HG02642 (cell line): ENCODE results near the gene ARHGAP11B.
"Not testable (repeated sequence)": the region's sequence is repeated elsewhere in the genome, so short reads cannot be mapped to it uniquely, and the experiment has no call there.

Experiments used
- ATAC-seq: cut with Tn5 transposase; IDR thresholded peaks from one replicate; pipeline ENCODE4 v1.9.1; 2021; ENCODE audit warnings: mild to moderate bottlenecking; ENCODE audit not compliant: unreplicated experiment, poor library complexity

ARHGAP11B gene

DNA sequence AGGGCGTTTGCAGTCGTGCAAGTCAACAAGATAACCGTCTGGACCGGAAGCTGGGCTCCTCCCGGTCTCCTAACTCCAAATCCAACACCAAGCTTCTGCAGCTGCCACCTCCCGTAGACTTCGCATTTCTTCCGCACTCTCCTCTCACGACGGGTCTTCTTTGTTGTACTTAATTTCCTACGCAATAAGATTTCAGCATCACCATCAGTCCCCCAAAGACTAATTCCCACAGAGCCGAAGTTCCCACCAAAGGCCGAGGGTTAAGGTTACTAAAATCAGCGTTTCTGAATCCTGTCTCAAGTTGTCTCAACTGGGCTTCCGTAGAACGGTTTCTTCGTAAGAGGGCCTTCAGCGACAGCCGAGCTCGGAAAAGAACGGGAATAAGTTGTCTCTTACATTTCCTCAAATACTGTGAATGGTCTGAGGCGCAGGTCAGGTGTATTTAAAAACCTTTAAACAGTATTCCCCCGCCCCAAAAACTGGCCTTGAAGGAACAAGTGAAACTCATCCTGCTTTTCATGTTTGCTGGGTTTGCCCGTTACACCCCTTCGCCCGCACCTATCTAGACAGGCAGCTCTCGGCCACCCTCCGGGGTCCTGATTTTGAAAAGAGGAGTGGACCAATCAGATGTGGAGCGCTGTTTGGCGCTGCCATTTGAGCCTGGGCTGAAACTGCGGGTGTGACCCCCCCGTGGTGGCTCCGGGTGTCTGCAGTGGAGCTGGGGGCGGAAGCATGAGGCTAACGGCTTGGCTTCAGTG is at the start of gene ARHGAP11B:
Gene ARHGAP11B (plus strand): TSS at position 693 of the 758 bp plus-strand sequence.
- peak; percentile 96 for ATAC-seq

- not testable (repeated sequence) for ATAC-seq
Measured at GRCh38 chr15:30579394-30579970, 46.4 kb upstream of the ARHGAP11B start.

- not testable (repeated sequence) for ATAC-seq
Measured at GRCh38 chr15:30580716-30581115, 45.2 kb upstream of the ARHGAP11B start.

GRCh38 chr15:30598953-30599352 is 27.0 kb upstream of the ARHGAP11B start:
- not testable (repeated sequence) for ATAC-seq

DNA sequence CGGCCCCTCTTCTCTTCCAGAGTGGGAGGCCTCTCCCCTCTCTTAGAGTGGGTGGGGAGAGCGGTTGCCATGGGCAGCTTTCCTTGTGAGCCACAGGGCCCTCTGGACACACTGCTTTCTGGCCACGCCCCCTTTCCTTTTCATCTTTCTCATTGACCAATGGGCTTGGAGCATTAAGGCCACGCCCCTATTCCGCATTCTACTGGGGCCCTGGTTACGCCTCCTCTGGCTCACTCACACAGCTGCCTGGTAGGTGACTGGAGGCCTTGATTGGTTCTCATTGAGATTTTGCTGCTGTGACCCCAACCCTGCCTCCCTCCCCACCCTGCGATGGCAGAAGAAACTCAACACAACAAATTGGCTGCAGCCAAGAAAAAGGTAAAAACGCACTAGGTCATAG is 22.1 kb upstream of the ARHGAP11B start, which contains the start of gene GOLGA8H:
Gene GOLGA8H (plus strand): TSS at position 233 of the 400 bp plus-strand sequence. CDS start 98 bp downstream, at position 331.
- ATAC-seq = not testable (repeated sequence)

DNA sequence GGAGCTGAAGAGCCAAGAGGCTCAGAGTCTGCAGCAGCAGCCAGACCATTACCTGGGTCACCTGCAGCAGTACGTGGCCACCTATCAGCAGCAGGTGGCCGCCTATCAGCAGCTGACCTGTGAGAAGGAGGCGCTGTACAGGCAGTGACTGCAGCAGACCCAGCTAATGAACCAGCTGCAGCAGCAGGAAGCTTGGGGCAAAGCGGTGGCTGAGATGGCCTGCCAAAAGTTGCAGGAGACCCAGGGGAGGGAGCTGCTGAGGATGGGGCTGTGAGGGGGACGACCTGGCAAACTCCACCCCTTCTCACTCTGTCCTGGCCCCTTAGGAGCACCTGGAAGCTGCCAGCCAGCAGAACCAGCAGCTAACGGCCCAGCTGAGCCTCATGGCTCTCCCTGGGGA is 13.7 kb upstream of the ARHGAP11B start:
- ATAC-seq = not testable (repeated sequence)

DNA sequence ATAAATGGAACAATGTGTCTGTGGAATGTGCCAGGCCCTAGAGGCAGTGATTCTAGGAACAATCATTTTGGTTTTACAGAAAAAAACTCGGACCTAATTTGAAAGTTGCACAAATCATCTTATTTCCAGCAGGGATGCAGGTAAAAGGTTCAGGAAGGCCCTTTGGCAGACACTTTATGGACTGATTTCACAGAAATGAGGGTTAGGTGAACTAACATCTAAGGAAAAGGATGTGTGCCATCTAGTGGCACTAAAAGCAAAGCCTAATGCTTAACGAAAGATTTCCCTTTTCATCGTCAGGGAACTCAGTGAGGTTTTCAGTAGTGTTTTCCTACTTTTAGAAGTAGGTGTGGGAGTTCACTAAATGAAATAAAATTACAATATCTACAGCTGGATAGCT is 4.6 kb upstream of the ARHGAP11B start:
- not testable (repeated sequence) for ATAC-seq

DNA sequence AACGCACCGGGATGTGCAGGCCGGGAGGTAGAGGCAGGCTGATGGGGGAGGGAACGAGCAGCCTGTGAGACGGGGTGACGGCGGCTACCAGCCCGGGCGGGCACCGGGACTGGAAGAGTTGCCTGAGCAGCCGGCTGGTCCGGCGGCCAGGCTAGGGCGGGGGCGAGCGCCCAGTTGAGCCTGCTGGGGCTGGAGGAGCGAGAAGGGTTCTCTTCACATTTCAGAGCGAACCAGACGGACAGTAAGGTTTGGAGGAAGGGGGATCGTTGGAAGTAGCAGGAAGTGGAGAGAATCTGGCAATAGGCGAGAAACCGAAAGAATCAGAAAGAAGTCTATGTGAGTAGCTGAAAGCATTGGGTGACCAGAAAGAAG is 252 bp downstream of the ARHGAP11B start:
- not testable (repeated sequence) for ATAC-seq

- ATAC-seq = not testable (repeated sequence)
Measured at GRCh38 chr15:30626632-30627031, 704 bp downstream of the ARHGAP11B start.

GRCh38 chr15:30650012-30650929 is 24.3 kb downstream of the ARHGAP11B start:
- ATAC-seq = peak; percentile 94

DNA sequence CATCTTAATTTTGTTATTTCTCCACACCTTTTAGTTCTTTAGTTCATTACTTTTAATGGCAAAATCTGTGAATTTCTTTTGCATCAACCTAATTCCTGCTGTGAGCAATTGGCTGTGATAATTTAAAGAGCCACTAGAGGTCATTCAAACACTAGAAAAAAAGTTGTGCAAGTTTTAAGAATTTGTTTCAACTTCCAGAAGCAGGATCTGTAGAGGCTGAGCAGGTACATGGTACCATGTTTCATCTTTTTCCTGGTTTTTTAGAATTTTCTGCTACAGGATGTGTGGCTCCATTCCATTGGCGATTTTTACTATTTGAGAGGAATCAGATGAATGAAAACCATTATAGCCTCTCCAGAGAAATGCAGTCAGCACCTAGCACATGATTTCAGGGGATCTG is 35.2 kb downstream of the ARHGAP11B start:
- not testable (repeated sequence) for ATAC-seq

DNA sequence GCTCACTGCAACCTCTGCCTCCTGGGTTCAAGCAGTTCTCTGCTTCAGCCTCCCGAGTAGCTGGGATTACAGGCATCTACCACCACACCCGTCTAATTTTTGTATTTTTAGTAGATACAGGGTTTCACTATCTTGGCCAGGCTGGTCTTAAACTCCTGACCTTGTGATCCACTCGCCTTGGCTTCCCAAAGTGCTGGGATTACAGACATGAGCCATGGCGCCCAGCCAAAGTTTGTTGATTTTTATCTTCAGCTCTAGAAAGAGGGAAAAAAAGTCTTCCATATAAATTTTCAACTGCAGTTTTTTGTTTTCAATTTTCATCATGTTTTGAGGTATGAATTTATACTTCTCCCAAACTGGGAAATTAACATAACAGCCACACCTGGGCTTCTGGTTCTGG is 43.7 kb downstream of the ARHGAP11B start:
- not testable (repeated sequence) for ATAC-seq

DNA sequence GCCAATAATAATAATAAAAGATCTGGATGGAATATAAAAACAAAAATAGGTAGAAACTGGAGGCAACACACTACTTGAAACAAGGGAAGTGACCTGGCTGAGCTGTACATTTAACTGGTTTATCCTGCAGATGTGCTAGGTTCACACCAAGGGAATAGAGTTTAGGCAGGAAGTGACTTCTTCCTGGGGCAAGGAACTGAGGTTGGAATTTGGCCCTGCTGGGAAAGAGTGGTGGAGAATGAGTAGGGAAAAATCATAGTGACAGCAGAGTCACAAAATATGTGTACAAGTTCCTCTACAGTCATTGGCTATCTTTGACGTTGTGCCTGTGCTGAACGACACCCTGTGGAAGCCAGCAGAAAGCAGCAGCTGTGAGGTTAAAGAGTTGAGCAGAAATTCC is 44.1 kb downstream of the ARHGAP11B start:
- ATAC-seq = no peak

DNA sequence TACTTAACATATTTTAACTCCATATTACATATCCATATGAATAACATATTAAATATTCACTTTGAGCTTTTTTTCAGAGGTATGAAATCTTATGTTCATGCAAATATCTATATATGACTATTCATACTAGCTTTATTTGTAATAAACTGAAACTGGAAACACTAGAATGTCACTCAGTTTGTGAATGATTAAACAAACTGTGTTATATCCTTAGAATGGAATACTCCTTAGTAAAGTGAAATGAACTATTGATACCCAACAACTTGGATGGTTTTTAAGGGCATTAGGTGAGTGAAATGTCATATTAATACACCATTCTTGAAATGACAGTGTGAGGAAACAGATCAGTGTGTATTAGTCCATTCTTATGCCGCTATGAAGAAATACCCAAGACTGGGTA is 45.4 kb downstream of the ARHGAP11B start:
- no peak for ATAC-seq

- ATAC-seq = no peak
Measured at GRCh38 chr15:30675126-30675525, 49.2 kb downstream of the ARHGAP11B start.

DNA sequence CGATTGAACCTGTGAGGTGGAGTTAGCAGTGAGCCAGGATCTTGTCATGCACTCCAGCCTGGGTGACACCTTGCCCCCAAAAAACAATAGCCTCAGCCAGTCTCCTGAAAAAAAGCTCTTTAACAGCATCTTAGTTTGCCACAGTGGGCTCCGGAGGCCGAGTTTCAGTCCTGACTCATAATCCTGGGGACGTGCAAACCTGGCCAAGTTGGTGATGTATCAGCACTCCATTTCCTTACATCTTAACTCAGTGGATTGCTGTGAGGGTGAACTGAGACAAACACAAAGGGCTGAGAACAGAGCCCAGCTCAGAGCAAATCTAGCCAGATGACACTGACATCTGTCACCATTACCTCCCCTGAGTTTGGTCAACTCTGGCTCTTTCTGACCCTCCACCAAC is 50.0 kb downstream of the ARHGAP11B start:
- not testable (repeated sequence) for ATAC-seq

DNA sequence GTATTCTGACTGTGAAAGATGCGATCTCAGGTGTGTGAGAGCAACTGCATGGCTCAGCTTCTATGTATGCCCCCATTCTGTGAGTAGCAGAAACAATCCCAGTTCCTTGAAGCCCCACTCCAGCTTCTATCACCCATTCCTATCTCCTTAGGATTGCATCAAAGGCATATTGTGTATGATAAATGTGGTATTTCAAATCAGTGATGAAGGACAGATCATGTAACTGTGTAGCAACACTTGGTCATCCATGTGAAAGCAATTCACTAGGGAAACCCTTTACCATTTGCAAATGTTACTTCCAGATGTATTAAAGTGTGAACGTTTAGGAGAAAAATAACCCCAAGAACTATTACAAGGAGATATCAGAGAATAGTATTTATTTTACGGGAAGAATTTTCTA is 55.1 kb downstream of the ARHGAP11B start:
- ATAC-seq = not testable (repeated sequence)

DNA sequence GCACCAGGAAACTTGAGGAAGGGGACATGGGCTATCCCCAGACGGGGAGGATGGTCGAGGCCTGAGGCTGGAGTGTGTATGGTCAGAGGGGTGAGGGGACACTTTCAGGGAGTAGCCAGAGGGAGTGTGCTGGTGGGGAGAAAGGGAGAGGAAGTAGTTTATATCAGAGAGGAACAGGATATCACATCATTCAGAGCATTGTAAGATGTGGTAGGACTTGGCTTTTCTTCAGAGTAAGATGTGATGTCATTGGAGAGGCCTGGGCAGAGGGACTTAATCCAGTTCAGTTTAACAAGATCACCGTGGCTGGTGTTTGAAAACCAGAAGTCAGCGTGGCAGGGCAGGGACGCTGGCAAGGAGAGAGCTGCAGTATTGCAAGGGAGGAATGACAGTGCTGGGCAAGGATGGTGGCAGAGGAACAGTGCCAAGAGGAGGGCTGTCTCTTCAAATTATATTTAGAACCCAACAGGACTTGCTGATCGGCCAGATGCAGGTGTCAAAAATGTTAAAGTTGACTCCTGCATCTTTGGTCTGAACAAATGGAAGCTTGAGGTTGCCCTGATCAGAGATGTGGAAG is 59.9 kb downstream of the ARHGAP11B start:
- ATAC-seq = not testable (repeated sequence)

DNA sequence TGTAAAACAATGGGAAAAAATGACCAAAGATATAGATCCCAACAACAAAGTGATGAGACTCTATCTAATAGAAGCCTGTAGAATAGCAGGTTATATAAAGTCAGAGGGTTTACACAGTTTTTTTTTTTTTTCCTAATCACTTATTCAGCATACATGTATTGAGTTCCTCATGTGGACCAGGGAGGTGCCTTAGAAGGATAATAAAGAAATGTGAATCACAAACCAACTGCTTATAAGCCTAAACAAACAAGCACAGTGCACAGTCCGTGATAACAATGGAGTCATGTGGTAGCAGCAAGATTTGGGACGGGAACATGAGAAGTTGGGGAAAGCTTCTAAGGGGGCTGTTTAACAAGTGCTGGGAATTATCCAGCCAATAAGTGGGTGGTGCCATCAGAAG is 60.7 kb downstream of the ARHGAP11B start:
- ATAC-seq = not testable (repeated sequence)
